Measurements from ENCODE around the gene TRMT61A. TPM values are rescaled to one million over a fixed set of nuclear protein-coding genes. Genes with fewer than 3 reads are reported as not detected.

Gene TRMT61A
- total and polyA plus RNA-seq, 2 donors (not counting 3 experiments of a cell fraction or from before 2014, with no cell fraction given), result 6.8 to 10.6 TPM

- dilution Hi-C loops (cut with MboI; ENCODE audit: extremely low pct_ligation_motif_present, low sequenced_read_pairs), result no loop called here
- Histone ChIP-seq H3K27ac (ENCODE audit: insufficient read depth, low read depth, low read length) (no peak overlapping the region), H3K36me3 (ENCODE audit: control insufficient read depth in 2 of 2, extremely low read depth in 1 of 2, insufficient read depth in 2 of 2, low read length in 2 of 2) (no peaks in the 10 kb centered on the region), H3K4me2 (ENCODE audit: insufficient read depth, low read length) (no peak overlapping the region), H3K4me1 (ENCODE audit: control insufficient read depth, extremely low read depth, insufficient read depth, low read length) (no peaks in the 10 kb centered on the region), H3K9me1 (replicated peaks; ENCODE audit: control insufficient read depth, extremely low read depth, insufficient read depth, low read length) (no peaks in the 10 kb centered on the region), H3K9ac (replicated peaks; ENCODE audit: extremely low read depth, insufficient read depth, low read length) (no peak overlapping the region), H3K9me3 (replicated peaks; ENCODE audit: control insufficient read depth, insufficient read depth, low read length) (no peaks in the 10 kb centered on the region), H3K27me3 (ENCODE audit: control insufficient read depth in 2 of 2, insufficient read depth in 2 of 2, low read length in 2 of 2) (no peaks in the 10 kb centered on the region), H4K20me1 (replicated peaks; ENCODE audit: control insufficient read depth, extremely low read depth, insufficient read depth, low read length) (no peaks in the 10 kb centered on the region), H2AFZ (ENCODE audit: low read depth, low read length) (no peak overlapping the region), H3K79me2 (ENCODE audit: control insufficient read depth, insufficient read depth, low read length) (no peaks in the 10 kb centered on the region), H3K4me3 (replicated peaks in 1 of 3; ENCODE audit: insufficient read depth in 1 of 3, low read depth in 1 of 3, low read length in 3 of 3) (no peak overlapping the region)
- CTCF ChIA-PET, result interaction anchor here (3.7 to 5.5 kb wide), 2 partner anchors 11 to 19 kb away, joined by 17 to 33 read pairs; no protein-coding TSS in a partner anchor
- TF ChIP-seq JUN (IDR thresholded peaks at IDR 0.05; ENCODE audit: borderline replicate concordance, insufficient read depth, insufficient read length, low read depth) (no peak), GATA2 (IDR thresholded peaks at IDR 0.05; ENCODE audit: insufficient read depth, insufficient read length, low read depth, low read length) (no peak), POLR2A (IDR thresholded peaks at IDR 0.05; ENCODE audit: low read depth, low read length) (no peak), CTCF (IDR thresholded peaks at IDR 0.05; ENCODE audit: extremely low read depth in 1 of 2, insufficient read depth in 1 of 2, low read depth in 1 of 2, low read length in 2 of 2) (no peak), MAX (IDR thresholded peaks at IDR 0.05; ENCODE audit: insufficient read depth, insufficient read length) (no peak), POLR2AphosphoS5 (IDR thresholded peaks at IDR 0.05; ENCODE audit: insufficient read depth, low read depth, low read length) (no peak), EZH2 (IDR thresholded peaks at IDR 0.05; ENCODE audit: borderline replicate concordance, low read depth, low read length, severe bottlenecking) (no peak), MYC (IDR thresholded peaks at IDR 0.05; ENCODE audit: low read depth, low read length) (no peak), FOS (IDR thresholded peaks at IDR 0.05; ENCODE audit: borderline replicate concordance, insufficient read depth, low read length) (no peak)
- no TSS peak for BruUV-seq (replicated peaks)
- intact Hi-C loops (cut with micrococcal nuclease), result no loop called here
- FAIRE-seq (no peak), DNase-seq (ENCODE audit: low read depth, low spot score) (no peak)
- POLR2A ChIA-PET, result no interaction called here
These were observed 8.4 kb downstream of the TRMT61A start for GRCh38 chr14:103537175-103537990.
